ENCODE measurements around the gene PKP3. TPM values are rescaled to one million over a fixed set of nuclear protein-coding genes. Genes with fewer than 3 reads are reported as not detected.

The PKP3 gene
- total and polyA plus RNA-seq, 2 donors from 2014 or later = 1.9 to 3.6 TPM

DNA sequence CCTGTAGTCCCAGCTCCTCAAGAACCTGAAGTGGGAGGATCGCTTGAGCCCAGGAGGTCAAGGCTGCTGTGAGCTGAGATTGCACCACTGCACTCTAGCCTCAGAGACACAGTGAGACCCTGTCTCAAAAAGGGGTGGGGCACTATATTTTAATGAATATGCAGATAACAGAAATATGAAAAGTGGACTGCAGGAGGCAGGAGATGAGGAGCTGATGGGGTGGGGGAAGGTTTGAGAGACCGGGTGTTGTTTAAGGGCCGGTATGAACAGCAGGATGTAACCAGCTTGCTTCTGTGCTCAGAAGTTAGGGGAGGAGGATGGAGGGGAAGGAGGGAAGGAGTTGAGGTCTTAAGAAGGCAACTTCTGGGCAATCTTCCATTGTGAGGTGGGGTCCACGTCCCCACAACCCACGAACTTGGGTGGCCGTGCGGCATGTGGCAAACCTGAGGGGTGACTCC, 26.0 kb upstream of the PKP3 start:
- FAIRE-seq (no peak), DNase-seq (no peak)
- intact Hi-C loops (cut with DNase I) = no loop called here
- Histone ChIP-seq H3K36me3 (ENCODE audit: control insufficient read depth in 2 of 3, insufficient read depth in 3 of 3, low read length in 3 of 3) (no peaks in the 10 kb centered on the region), H3K9me3 (ENCODE audit: control insufficient read depth in 2 of 3, insufficient read depth in 1 of 3, low read length in 3 of 3) (no peaks in the 10 kb centered on the region), H3K27me3 (ENCODE audit: control insufficient read depth, insufficient read depth, low read length) (no peaks in the 10 kb centered on the region), H3K27ac (ENCODE audit: low read depth in 2 of 2, low read length in 2 of 2) (no peak overlapping the region), H3K4me3 (ENCODE audit: low read length in 3 of 3) (no peak overlapping the region), H3K9ac (ENCODE audit: low read length in 3 of 3) (no peak overlapping the region), H3K4me1 (ENCODE audit: control insufficient read depth in 2 of 3, insufficient read depth in 2 of 3, low read depth in 1 of 3, low read length in 3 of 3) (peaks cover 0 to 6% (median 0%) of the 10 kb centered on the region in 3 donors)
- TF ChIP-seq, protein P1, sequence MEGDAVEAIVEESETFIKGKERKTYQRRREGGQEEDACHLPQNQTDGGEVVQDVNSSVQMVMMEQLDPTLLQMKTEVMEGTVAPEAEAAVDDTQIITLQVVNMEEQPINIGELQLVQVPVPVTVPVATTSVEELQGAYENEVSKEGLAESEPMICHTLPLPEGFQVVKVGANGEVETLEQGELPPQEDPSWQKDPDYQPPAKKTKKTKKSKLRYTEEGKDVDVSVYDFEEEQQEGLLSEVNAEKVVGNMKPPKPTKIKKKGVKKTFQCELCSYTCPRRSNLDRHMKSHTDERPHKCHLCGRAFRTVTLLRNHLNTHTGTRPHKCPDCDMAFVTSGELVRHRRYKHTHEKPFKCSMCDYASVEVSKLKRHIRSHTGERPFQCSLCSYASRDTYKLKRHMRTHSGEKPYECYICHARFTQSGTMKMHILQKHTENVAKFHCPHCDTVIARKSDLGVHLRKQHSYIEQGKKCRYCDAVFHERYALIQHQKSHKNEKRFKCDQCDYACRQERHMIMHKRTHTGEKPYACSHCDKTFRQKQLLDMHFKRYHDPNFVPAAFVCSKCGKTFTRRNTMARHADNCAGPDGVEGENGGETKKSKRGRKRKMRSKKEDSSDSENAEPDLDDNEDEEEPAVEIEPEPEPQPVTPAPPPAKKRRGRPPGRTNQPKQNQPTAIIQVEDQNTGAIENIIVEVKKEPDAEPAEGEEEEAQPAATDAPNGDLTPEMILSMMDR (IDR thresholded peaks at IDR 0.05; ENCODE audit: borderline replicate concordance, extremely low read depth, insufficient read depth) = no peak

DNA sequence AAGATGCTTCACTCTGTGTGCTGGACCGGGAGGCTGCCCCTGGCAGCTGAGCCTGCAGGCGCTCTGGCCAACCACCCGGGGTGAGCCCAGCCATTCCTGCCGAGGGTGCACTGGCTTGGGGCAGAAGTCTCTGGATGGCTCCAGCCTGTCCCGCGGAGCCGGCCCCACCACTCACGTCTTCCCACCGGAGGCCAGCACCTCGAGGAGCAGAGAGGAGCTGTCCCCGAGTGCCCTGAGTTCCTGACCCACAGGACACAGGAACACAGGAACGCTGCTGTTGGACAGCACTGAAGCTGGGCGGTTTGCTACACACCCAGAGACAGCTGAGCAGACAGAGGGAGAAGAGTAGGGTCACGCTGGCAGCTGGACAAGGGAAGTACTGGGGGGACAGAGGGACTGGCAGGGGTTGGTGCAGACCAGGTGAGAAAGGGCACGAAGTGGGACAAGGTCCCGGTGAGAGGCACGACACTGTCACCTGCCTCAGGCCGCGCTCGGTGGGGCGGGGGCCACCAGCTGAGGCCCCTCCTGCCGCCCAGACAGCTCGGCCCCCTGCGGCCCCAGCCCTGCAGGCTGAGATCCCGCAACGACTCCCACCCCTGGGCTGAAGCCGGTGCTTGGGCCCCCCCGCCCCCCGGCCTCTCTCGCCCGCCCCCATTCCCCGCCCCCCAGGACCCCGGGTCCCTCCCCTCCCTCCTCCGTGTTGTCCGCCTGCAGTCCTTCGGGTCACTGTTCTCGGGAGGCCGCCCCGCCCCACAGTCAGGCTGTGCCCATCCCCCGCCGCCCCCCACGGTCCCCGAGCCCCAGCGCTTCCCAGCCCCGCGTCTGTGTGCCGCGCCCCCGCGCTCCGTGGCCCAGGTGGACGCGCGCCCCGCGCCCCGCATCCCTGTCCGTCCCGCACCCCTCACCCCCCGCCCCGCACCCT, 25.3 kb upstream of the PKP3 start:
- FAIRE-seq (no peak), DNase-seq (peak; percentile 46 to 83 (median 56))
- H3K4me1 ChIP-seq (ENCODE audit: control insufficient read depth in 2 of 3, insufficient read depth in 2 of 3, low read depth in 1 of 3, low read length in 3 of 3) = peaks cover 0 to 6% (median 0%) of the 10 kb centered on the region in 3 donors
- H3K36me3 ChIP-seq (ENCODE audit: control insufficient read depth in 2 of 3, insufficient read depth in 3 of 3, low read length in 3 of 3) = no peaks in the 10 kb centered on the region
- no peak overlapping the region for H3K27ac ChIP-seq (ENCODE audit: low read depth in 2 of 2, low read length in 2 of 2)
- TF ChIP-seq, protein P1 (IDR thresholded peaks at IDR 0.05; ENCODE audit: borderline replicate concordance, extremely low read depth, insufficient read depth) = no peak
- intact Hi-C loops (cut with DNase I) = no loop called here
- peak overlapping the region in 1 of 3 donors; percentile 7 for H3K4me3 ChIP-seq (ENCODE audit: low read length in 3 of 3)
- no peak overlapping the region for H3K9ac ChIP-seq (ENCODE audit: low read length in 3 of 3)
- H3K27me3 ChIP-seq (ENCODE audit: control insufficient read depth, insufficient read depth, low read length) = no peaks in the 10 kb centered on the region
- H3K9me3 ChIP-seq (ENCODE audit: control insufficient read depth in 2 of 3, insufficient read depth in 1 of 3, low read length in 3 of 3) = no peaks in the 10 kb centered on the region

DNA sequence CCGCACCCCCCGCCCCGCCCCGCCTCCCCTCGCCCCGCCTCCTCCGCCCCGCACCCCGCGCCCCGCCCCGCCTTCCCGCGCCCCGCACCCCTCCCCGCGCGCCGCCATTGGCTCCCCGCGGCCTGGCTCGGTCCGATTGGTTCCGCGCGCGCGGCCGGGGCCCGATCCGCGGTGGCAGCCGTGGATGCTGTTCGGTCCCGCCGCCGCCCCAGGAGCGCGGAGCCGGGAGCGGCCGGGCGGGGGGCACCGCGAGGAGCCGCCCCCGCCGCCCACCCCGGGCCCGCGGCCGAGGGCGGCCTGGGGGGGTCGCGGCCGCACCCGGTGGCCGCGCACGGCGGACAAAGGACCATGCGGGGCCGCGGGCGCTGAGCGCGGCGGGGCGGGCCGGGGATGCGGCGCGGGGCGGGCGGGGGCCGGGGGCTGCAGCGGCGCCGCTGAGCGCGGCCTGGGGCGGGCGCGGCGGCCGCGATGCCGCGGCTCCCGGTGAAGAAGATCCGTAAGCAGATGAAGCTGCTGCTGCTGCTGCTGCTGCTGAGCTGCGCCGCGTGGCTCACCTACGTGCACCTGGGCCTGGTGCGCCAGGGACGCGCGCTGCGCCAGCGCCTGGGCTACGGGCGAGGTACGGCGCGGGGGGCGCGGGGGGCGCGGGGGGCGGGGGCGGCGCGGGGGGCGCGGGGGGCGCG, 24.5 kb upstream of the PKP3 start, which contains the start of gene B4GALNT4:
B4GALNT4 (plus strand) TSS at position 164 of the 683 bp plus-strand sequence; CDS start at position 469, 305 bp downstream.
- Histone ChIP-seq H3K9me3 (ENCODE audit: control insufficient read depth in 2 of 3, insufficient read depth in 1 of 3, low read length in 3 of 3) (no peaks in the 10 kb centered on the region), H3K4me1 (ENCODE audit: control insufficient read depth in 2 of 3, insufficient read depth in 2 of 3, low read depth in 1 of 3, low read length in 3 of 3) (peaks cover 0 to 6% (median 0%) of the 10 kb centered on the region in 3 donors), H3K27ac (ENCODE audit: low read depth in 2 of 2, low read length in 2 of 2) (no peak within 1 kb of the TSS), H3K4me3 (ENCODE audit: low read length in 3 of 3) (peak within 1 kb of the TSS in 1 of 3 donors; percentile 21), H3K9ac (ENCODE audit: low read length in 3 of 3) (no peak within 1 kb of the TSS), H3K27me3 (ENCODE audit: control insufficient read depth, insufficient read depth, low read length) (no peaks in the 10 kb centered on the region), H3K36me3 (ENCODE audit: control insufficient read depth in 2 of 3, insufficient read depth in 3 of 3, low read length in 3 of 3) (no peaks in the 10 kb centered on the region)
- TF ChIP-seq, protein P1 (IDR thresholded peaks at IDR 0.05; ENCODE audit: borderline replicate concordance, extremely low read depth, insufficient read depth) = no peak
- DNase-seq = peak in 3 of 5 donors; percentile 46 to 76 (median 74)
- no peak for FAIRE-seq
- intact Hi-C loops (cut with DNase I) = no loop called here
